ENCODE measurements around the gene NOL9. TPM values are rescaled to one million over a fixed set of nuclear protein-coding genes. Genes with fewer than 3 reads are reported as not detected.

The NOL9 gene
- polyA plus RNA-seq, 1 of the 3 experiments (the other 2 are of a cell fraction), result 7.1 TPM

- no peak for DNase-seq
- no peak for TF ChIP-seq JUND (IDR thresholded peaks at IDR 0.05)
- no peak for TF ChIP-seq RAD21 (IDR thresholded peaks at IDR 0.05; ENCODE audit: low read length)
- TF ChIP-seq, protein P1, sequence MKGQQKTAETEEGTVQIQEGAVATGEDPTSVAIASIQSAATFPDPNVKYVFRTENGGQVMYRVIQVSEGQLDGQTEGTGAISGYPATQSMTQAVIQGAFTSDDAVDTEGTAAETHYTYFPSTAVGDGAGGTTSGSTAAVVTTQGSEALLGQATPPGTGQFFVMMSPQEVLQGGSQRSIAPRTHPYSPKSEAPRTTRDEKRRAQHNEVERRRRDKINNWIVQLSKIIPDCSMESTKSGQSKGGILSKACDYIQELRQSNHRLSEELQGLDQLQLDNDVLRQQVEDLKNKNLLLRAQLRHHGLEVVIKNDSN (IDR thresholded peaks at IDR 0.05; ENCODE audit: borderline replicate concordance, low read depth), result no peak
- TF ChIP-seq GATA2 (CRISPR knock-in tag; IDR thresholded peaks at IDR 0.05), result no peak
- Histone ChIP-seq H3K4me1 (ENCODE audit: control insufficient read depth in 1 of 2, insufficient read depth in 2 of 2, low read depth in 1 of 2, low read length in 1 of 2) (peaks cover 0 to 83% of the 10 kb centered on the region in 2 experiments; a peak in 2 of 4 replicates), H3K27ac (ENCODE audit: low read depth in 2 of 2, low read length in 1 of 2) (peak overlapping the region in 1 of 2 experiments; percentile 93; a peak in 2 of 4 replicates), H2AFZ (ENCODE audit: low read depth) (no peak overlapping the region), H3K27me3 (ENCODE audit: insufficient read depth) (no peaks in the 10 kb centered on the region), H3K4me2 (no peak overlapping the region), H3K79me2 (ENCODE audit: insufficient read depth) (no peaks in the 10 kb centered on the region), H4K20me1 (ENCODE audit: insufficient read depth) (no peaks in the 10 kb centered on the region), H3K9me3 (no peaks in the 10 kb centered on the region), H3F3A (replicated peaks; ENCODE audit: insufficient read depth) (peaks cover 2% of the 10 kb centered on the region), H3K9me2 (no peaks in the 10 kb centered on the region), H3K36me3 (replicated peaks in 1 of 2; ENCODE audit: control insufficient read depth in 1 of 2, insufficient read depth in 2 of 2, low read length in 1 of 2) (no peaks in the 10 kb centered on the region), H3K4me3 (ENCODE audit: low read depth in 2 of 2, low read length in 1 of 2) (no peak overlapping the region), H3K9ac (no peak overlapping the region)
- POLR2A ChIA-PET, result interaction anchor here (0.9 to 1.3 kb wide), 2 partner anchors 12 to 16 kb away, joined by 3 read pairs; no protein-coding TSS in a partner anchor
- WGBS (ENCODE audit: low lambda C conversion rate), result 100% methylated on average over 3 of the region's 6 CpGs
- CTCF ChIA-PET, result interaction anchor here (1.0 to 17.4 kb wide), 2 partner anchors 21 to 44 kb away, joined by 6 to 211 read pairs; partner anchors contain the start of genes NOL9, PLEKHG5 and TAS1R1
Measured at GRCh38 chr1:6510493-6510892, 43.8 kb downstream of the NOL9 start.

- Histone ChIP-seq H3K4me3 (ENCODE audit: low read depth in 2 of 2, low read length in 1 of 2) (no peak overlapping the region), H3K9me2 (no peaks in the 10 kb centered on the region), H2AFZ (ENCODE audit: low read depth) (no peak overlapping the region), H3K9ac (no peak overlapping the region), H3K9me3 (no peaks in the 10 kb centered on the region), H3F3A (replicated peaks; ENCODE audit: insufficient read depth) (no peaks in the 10 kb centered on the region), H3K27me3 (ENCODE audit: insufficient read depth) (no peaks in the 10 kb centered on the region), H3K4me1 (ENCODE audit: control insufficient read depth in 1 of 2, insufficient read depth in 2 of 2, low read depth in 1 of 2, low read length in 1 of 2) (peaks cover 0 to 89% of the 10 kb centered on the region in 2 experiments; a peak in 2 of 4 replicates), H3K36me3 (replicated peaks in 1 of 2; ENCODE audit: control insufficient read depth in 1 of 2, insufficient read depth in 2 of 2, low read length in 1 of 2) (no peaks in the 10 kb centered on the region), H3K79me2 (ENCODE audit: insufficient read depth) (no peaks in the 10 kb centered on the region), H3K4me2 (no peak overlapping the region), H3K27ac (ENCODE audit: low read depth in 2 of 2, low read length in 1 of 2) (peak overlapping the region in 1 of 2 experiments; percentile 93; a peak in 2 of 4 replicates), H4K20me1 (ENCODE audit: insufficient read depth) (no peaks in the 10 kb centered on the region)
- ChIA-PET CTCF (interaction anchor here (0.5 to 17.4 kb wide), 3 partner anchors 14 to 73 kb away, joined by 3 to 211 read pairs (median 3); partner anchors contain the start of gene PLEKHG5), POLR2A (interaction anchor here (1.2 kb wide), 1 partner anchor 11 kb away, joined by 4 read pairs; no protein-coding TSS in a partner anchor)
- WGBS (ENCODE audit: low lambda C conversion rate), result 77% methylated on average over 2 of the region's 10 CpGs
- peak; percentile 76 for DNase-seq
- TF ChIP-seq EP300 (IDR thresholded peaks at IDR 0.05; ENCODE audit: borderline replicate concordance in 1 of 2, low read depth in 1 of 2, low read length in 1 of 2) (peak in 1 of 2 experiments; percentile 43; a peak in 1 of 4 replicates), RFX5 (IDR thresholded peaks at IDR 0.05; ENCODE audit: low read length) (no peak), REST (IDR thresholded peaks at IDR 0.05; ENCODE audit: low read depth, low read length) (no peak), MEF2A (IDR thresholded peaks at IDR 0.05; ENCODE audit: borderline replicate concordance, low read depth) (no peak), SIN3A (IDR thresholded peaks at IDR 0.05; ENCODE audit: borderline replicate concordance, low read depth, low read length) (no peak), TAF1 (IDR thresholded peaks at IDR 0.05; ENCODE audit: borderline replicate concordance, low read depth, low read length) (no peak), ELF1 (IDR thresholded peaks at IDR 0.05) (no peak), FOXJ3 (CRISPR knock-in tag; IDR thresholded peaks at IDR 0.05) (no peak), POLR2AphosphoS5 (IDR thresholded peaks at IDR 0.05; ENCODE audit: low read depth, low read length) (no peak), JUND (IDR thresholded peaks at IDR 0.05) (no peak), NFIC (IDR thresholded peaks at IDR 0.05; ENCODE audit: borderline replicate concordance) (no peak), RAD21 (IDR thresholded peaks at IDR 0.05; ENCODE audit: low read length) (peak; percentile 7; the same call in 1 of the 2 replicates), FOSL2 (IDR thresholded peaks at IDR 0.05; ENCODE audit: borderline replicate concordance, low read depth) (no peak)
- TF ChIP-seq, protein P2, sequence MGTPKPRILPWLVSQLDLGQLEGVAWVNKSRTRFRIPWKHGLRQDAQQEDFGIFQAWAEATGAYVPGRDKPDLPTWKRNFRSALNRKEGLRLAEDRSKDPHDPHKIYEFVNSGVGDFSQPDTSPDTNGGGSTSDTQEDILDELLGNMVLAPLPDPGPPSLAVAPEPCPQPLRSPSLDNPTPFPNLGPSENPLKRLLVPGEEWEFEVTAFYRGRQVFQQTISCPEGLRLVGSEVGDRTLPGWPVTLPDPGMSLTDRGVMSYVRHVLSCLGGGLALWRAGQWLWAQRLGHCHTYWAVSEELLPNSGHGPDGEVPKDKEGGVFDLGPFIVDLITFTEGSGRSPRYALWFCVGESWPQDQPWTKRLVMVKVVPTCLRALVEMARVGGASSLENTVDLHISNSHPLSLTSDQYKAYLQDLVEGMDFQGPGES (IDR thresholded peaks at IDR 0.05; ENCODE audit: low read depth, low read length), result no peak
- TF ChIP-seq, protein P3, sequence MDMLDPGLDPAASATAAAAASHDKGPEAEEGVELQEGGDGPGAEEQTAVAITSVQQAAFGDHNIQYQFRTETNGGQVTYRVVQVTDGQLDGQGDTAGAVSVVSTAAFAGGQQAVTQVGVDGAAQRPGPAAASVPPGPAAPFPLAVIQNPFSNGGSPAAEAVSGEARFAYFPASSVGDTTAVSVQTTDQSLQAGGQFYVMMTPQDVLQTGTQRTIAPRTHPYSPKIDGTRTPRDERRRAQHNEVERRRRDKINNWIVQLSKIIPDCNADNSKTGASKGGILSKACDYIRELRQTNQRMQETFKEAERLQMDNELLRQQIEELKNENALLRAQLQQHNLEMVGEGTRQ (IDR thresholded peaks at IDR 0.05; ENCODE audit: borderline replicate concordance, low read depth, low read length), result no peak
- TF ChIP-seq, protein P4, sequence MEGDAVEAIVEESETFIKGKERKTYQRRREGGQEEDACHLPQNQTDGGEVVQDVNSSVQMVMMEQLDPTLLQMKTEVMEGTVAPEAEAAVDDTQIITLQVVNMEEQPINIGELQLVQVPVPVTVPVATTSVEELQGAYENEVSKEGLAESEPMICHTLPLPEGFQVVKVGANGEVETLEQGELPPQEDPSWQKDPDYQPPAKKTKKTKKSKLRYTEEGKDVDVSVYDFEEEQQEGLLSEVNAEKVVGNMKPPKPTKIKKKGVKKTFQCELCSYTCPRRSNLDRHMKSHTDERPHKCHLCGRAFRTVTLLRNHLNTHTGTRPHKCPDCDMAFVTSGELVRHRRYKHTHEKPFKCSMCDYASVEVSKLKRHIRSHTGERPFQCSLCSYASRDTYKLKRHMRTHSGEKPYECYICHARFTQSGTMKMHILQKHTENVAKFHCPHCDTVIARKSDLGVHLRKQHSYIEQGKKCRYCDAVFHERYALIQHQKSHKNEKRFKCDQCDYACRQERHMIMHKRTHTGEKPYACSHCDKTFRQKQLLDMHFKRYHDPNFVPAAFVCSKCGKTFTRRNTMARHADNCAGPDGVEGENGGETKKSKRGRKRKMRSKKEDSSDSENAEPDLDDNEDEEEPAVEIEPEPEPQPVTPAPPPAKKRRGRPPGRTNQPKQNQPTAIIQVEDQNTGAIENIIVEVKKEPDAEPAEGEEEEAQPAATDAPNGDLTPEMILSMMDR (IDR thresholded peaks at IDR 0.05), result no peak
Measured at GRCh38 chr1:6509919-6510291, 44.4 kb downstream of the NOL9 start.
